ENCODE results near the gene FOXQ1.
"Not testable (repeated sequence)": the region's sequence is repeated elsewhere in the genome, so short reads cannot be mapped to it uniquely, and the experiment has no call there.

FOXQ1 gene

GRCh38 chr6:1291381-1291780 is 20.5 kb upstream of the FOXQ1 start:
- DNase-seq (ENCODE audit: low read depth in 2 of 2): no peak

- no peak for DNase-seq (ENCODE audit: low read depth in 2 of 2)
Measured at GRCh38 chr6:1295420-1295819, 16.5 kb upstream of the FOXQ1 start.

- no peak for DNase-seq (ENCODE audit: low read depth in 2 of 2)
Measured at GRCh38 chr6:1296079-1296478, 15.8 kb upstream of the FOXQ1 start.

GRCh38 chr6:1296542-1296941 is 15.4 kb upstream of the FOXQ1 start:
- no peak for DNase-seq (ENCODE audit: low read depth in 2 of 2)

DNA sequence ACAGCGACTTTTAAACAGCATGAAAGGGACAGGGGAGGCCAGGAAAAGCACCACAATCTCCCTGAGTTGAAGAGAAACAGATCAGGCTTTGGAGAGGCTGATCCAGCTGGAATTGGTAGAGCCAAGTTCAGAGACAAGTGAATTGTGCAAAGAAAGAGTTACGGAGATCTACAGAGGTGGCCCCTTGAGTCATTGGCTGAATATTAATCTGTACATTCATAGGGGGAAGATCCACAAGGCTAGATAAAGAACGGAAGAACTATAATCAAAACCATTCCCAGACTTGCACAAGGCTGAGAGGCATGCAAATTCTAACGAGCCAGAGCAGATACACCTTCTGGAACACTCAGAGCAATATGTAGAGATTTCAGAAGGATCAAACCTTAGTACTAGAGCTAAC is 14.2 kb upstream of the FOXQ1 start:
- no peak for DNase-seq (ENCODE audit: low read depth in 2 of 2)

GRCh38 chr6:1298768-1299167 is 13.1 kb upstream of the FOXQ1 start:
- no peak for DNase-seq (ENCODE audit: low read depth in 2 of 2)

DNA sequence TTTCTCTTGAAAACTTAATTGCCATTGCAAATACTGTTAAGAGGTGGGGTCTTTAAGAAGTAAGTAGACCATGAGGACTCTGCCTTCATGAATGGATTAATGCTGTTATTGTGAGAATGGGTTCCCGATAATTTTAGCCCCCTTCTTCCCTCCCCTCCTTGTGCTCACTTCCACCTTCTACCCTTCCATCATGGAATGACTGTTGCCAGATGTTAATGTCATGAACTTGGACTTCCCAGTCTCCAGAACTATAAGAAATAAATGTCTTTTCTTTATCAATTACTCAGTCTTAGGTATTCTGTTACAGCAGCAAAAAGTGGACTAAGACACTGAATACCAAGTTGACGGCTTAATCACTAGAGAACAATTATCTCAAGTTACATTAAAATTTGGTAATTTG is 5.8 kb upstream of the FOXQ1 start:
- no peak for DNase-seq (ENCODE audit: low read depth in 2 of 2)

DNA sequence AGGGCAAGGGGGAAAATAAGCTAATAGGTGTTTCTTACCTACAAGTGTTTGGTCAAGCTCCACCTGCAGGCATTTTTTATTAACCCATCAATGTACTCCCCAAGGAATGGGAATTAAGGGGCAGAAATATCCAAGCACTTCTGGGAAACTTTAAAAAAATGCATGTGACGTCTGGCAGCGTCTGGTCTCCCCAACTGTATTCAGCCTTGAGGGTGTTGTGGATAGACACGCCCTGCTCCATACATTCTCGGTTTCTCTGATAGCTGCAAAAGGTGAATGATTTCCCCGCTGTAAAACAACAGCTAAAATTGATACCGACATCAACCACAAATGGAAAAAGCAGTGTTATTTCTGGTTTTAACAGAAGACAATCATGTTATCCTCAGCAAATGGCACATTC is 2.5 kb upstream of the FOXQ1 start:
- DNase-seq (ENCODE audit: low read depth in 2 of 2): no peak

- no peak for DNase-seq (ENCODE audit: low read depth in 2 of 2)
Measured at GRCh38 chr6:1310628-1311399, 1.1 kb upstream of the FOXQ1 start.

DNA sequence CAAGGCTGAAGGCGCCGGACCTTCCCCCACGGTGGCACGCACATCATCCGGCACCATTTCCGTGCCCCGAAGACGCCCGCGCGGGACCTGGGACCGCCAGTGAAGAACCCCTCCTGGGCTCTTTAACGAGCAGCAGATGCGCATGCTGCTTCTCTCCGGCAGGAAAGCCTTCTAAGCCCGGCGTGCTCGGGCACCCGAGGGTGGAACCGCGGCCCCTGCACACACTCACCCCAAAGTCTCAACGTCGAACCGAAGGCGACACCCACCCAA is 240 bp downstream of the FOXQ1 start:
- DNase-seq (ENCODE audit: low read depth in 2 of 2): no peak

DNA sequence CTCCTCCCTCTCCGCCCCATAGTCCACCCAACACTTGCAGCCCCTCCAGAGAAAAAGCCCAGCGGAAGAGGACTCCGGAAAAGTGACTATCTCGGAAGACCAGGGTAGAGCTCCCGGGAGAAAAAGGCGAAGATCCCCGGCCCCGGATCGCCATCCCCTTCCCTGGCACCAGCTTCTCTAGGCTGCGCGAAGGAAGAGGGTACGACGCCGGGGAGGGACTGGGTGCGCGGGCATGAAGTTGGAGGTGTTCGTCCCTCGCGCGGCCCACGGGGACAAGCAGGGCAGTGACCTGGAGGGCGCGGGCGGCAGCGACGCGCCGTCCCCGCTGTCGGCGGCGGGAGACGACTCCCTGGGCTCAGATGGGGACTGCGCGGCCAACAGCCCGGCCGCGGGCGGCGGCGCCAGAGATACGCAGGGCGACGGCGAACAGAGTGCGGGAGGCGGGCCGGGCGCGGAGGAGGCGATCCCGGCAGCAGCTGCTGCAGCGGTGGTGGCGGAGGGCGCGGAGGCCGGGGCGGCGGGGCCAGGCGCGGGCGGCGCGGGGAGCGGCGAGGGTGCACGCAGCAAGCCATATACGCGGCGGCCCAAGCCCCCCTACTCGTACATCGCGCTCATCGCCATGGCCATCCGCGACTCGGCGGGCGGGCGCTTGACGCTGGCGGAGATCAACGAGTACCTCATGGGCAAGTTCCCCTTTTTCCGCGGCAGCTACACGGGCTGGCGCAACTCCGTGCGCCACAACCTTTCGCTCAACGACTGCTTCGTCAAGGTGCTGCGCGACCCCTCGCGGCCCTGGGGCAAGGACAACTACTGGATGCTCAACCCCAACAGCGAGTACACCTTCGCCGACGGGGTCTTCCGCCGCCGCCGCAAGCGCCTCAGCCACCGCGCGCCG is 822 bp downstream of the FOXQ1 start:
- DNase-seq (ENCODE audit: low read depth in 2 of 2): no peak

- DNase-seq (ENCODE audit: low read depth in 2 of 2): no peak
Measured at GRCh38 chr6:1313384-1313766, 1.5 kb downstream of the FOXQ1 start.

DNA sequence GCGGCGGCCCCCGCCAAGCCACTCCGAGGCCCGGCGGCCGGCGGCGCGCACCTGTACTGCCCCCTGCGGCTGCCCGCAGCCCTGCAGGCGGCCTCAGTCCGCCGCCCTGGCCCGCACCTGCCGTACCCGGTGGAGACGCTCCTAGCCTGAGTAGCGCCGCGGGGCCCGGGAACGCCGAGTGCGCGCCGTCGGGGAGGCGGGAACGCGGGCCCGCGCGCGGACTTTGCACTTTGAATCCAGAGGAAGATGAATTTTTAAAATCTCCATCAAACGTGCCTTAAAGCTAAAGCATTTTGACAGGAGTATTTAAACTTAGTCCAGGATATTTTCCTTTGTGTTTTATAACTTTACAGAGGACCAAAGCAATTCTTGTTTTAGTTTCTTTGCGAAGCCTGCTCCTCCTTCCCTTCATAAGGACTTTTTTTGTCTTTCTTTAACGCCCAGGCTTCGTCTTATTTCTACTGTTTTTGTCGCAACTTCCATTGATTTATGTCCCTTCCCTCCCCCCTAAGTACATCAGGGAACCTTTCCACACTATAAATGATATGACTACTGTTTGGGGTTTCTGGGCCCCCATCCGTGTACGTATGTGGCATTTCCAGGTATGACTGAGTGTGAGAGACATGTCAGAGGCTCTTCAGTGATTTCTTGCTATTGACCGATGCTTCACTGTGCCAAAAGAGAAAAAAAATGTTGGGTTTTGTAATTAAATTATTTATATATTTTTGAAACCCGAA is 2.0 kb downstream of the FOXQ1 start:
- no peak for DNase-seq (ENCODE audit: low read depth in 2 of 2)

- no peak for DNase-seq (ENCODE audit: low read depth in 2 of 2)
Measured at GRCh38 chr6:1314617-1315016, 2.7 kb downstream of the FOXQ1 start.

GRCh38 chr6:1315201-1315559 is 3.3 kb downstream of the FOXQ1 start:
- no peak for DNase-seq (ENCODE audit: low read depth in 2 of 2)

DNA sequence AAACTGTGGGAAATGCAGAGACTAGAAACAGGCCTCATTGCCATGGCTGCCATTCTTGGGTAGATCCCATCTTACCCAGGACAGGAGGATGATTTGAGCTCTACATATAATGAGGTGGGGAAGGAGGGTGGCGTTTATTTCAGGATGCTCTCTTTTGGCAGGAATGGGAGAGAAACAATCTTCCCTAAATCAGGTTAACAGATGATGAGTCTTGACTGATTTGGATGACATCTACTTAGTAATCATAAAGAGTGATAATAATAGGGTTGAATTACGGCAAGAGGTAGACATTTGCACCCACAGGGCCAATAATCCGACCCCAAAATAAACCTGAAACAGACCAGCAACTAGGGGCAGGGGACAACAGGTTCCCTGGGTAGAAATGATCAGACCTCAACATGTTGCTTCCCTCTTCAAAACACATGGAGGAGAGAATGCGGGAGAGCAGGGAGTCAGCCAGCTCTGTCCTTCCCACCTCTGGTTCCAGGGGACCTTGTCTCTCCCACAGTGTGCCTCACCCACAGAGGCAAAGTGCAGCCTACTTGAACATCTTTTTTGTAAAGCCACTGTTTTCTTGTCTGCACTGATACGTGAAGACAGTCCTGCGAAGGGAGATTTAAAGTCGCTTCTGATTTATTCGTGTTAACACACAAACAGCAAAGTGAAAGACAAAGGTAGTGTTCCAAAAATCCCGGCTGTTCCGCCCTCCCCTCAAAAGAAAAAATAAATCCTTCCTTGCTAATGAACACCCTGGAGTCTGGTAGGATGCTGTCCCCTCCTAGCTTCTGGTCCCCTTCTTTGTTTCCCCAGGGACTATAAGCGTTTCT is 3.9 kb downstream of the FOXQ1 start:
- DNase-seq (ENCODE audit: low read depth in 2 of 2): no peak

DNA sequence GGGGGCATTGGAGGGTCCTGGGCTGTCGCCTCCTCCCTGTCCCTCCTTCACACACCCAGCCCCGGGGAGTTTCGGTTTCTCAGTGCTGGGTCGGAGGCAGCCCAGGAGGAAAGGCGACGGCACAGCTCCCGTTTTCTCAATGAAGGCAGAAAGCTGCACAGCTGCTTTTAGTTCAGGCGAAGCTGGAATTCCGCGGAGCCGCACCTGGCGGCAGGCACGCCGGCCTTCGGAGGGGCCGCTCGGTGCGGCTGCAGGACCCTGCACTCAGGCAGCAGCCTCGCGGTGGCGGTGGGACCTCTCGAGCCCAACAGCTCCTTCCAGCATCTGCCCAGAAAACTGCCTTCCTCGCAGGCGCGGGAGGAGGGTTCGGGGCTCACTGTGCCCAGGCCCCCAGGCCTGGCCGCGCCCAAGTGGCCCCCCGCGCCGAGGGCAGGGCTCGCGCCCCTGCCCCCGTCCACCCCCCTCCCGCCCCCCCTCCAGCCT is 4.6 kb downstream of the FOXQ1 start:
- no peak for DNase-seq (ENCODE audit: low read depth in 2 of 2)

DNA sequence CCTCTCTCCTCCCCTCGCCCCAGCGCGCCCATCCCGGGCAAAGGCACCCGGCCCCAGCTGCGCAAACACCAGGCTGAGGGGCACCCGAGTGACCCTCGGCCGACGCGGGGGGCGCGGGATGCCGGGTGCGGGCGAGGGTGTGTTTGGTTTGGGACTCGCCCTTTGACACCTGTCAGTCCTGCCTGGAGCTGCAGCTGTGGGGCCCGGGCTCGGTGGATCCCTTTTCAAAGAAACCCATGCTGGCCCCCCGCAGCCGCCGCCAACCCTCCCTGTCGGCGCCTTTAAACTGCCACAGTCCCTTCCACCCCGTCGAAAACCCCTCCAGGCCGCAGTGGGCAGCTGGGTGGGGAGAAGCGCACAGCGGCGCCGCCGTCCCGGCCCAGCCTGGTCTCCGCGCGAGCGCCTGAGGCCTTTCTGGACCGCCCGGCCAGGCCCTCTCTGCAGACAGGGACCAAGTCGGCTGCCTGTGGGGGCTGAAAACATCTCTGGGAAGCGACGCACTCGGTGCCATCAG is 5.5 kb downstream of the FOXQ1 start:
- no peak for DNase-seq (ENCODE audit: low read depth in 2 of 2)

GRCh38 chr6:1318036-1318435 is 6.1 kb downstream of the FOXQ1 start:
- no peak for DNase-seq (ENCODE audit: low read depth in 2 of 2)

DNA sequence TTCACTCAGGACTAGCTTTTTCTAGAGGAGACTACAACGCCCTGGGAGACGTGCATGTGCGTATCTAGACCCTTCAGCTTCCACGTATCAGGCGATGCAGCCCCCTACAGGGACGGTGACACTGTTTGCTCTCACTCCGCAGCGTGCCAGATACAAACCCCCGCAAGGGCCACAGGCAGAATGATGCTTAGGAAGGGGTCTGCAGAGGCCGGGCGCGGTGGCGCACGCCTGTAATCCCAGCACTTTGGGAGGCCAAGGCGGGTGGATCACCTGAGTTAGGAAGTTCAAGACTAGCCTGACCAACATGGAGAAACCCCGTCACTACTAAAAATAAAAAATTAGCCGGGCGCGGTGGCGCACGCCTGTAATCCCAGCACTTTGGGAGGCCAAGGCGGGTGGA is 6.7 kb downstream of the FOXQ1 start:
- DNase-seq (ENCODE audit: low read depth in 2 of 2): not testable (repeated sequence)

DNA sequence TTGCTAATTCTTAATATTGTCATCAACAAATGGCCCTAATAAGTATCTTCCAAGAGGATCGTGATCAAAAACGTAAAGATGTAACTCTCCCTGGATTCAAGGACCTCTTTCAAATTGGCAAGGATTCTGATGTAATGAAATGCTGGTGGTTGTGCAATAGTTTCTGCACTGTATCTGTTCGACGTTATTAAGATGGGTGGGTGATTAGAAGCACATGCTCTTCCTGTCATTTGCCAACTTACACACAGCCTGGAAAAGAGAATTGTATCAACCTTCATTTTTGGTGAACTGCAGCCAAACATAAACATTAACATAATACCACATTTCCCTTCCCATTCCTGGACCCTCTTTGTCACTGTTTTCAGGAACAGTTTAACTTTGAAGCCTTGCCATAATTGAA is 9.8 kb downstream of the FOXQ1 start:
- DNase-seq (ENCODE audit: low read depth in 2 of 2): no peak

DNA sequence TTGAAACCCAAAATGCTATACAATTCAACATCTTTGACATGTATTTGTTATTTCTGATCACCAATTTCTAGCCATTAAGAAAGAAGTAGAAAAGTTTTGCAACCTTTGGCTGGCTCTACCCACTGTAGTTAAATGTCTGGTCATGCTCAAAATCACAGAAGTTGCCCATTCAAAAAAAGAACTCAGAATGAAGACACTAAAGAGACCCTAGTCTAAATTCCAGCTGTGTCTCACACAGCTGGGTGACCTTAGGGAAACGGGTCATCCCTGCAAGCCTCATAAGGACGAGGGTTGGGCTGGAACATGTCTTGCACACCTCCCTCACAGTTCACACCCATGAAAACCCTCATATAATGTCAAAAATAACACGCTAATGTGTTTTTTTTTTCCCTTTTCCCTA is 10.3 kb downstream of the FOXQ1 start:
- no peak for DNase-seq (ENCODE audit: low read depth in 2 of 2)
